Heart left ventricle (tissue), 16 donors: ENCODE measurements around the gene LMCD1. TPM values are rescaled to one million over a fixed set of nuclear protein-coding genes. Genes with fewer than 3 reads are reported as not detected.
A peak's percentile ranks its signal among the peaks of the same experiment; 100 is the strongest.

Source experiments
- ATAC-seq, 4 donors: fragments of 200-7000 bp; cut with Tn5 transposase; one replicate each; pipeline ENCODE4 v1.9.1; 2020 to 2022; ENCODE audit warnings: moderate library complexity in 4 of 4, mild to moderate bottlenecking in 3 of 4, moderate number of reproducible peaks in 1 of 4
- DNase-seq, 5 donors: peaks; one replicate each; pipeline ENCODE4 v3.0.0-alpha.2; 2020
- H3K27ac ChIP-seq, 12 donors: fragments of 200-600 bp; sonication (generic) in 4 of 12; one replicate each; pipeline versions ENCODE4 v1.5.0 to v1.8.0; 2016 to 2022; ENCODE audit warnings: mild to moderate bottlenecking in 2 of 12
- H3K27me3 ChIP-seq, 9 donors: fragments of 200-600 bp; sonication (generic) in 2 of 9; one replicate each; pipeline versions ENCODE4 v1.5.1 to v1.8.0; 2016 to 2022; ENCODE audit warnings: mild to moderate bottlenecking in 3 of 9
- H3K36me3 ChIP-seq, 9 donors: fragments of 200-600 bp; sonication (generic) in 2 of 9; one replicate each; pipeline versions ENCODE4 v1.5.0 to v1.8.0; 2018 to 2022; ENCODE audit warnings: mild to moderate bottlenecking in 2 of 9
- H3K4me1 ChIP-seq, 12 donors: fragments of 200-600 bp; sonication (generic) in 4 of 12; one replicate each; pipeline versions ENCODE4 v1.5.0 to v1.8.0; 2016 to 2022; ENCODE audit warnings: mild to moderate bottlenecking in 3 of 12
- H3K4me3 ChIP-seq, 12 donors: fragments of 200-600 bp; sonication (generic) in 4 of 12; one replicate each; pipeline versions ENCODE4 v1.5.0 to v1.8.0; 2017 to 2022; ENCODE audit warnings: mild to moderate bottlenecking in 9 of 12, moderate library complexity in 4 of 12
- H3K9me3 ChIP-seq, 12 donors: fragments of 200-600 bp; sonication (generic) in 4 of 12; one replicate each; pipeline versions ENCODE4 v1.5.0 to v1.8.0; 2016 to 2022; ENCODE audit warnings: mild to moderate bottlenecking in 1 of 12
- CTCF ChIP-seq, 12 donors: fragments of 200-600 bp; sonication (generic) in 4 of 12; IDR thresholded peaks; one replicate each; pipeline versions ENCODE4 v1.5.0 to v1.8.0; 2018 to 2022; ENCODE audit warnings: antibody characterized with exemption in 12 of 12, mild to moderate bottlenecking in 5 of 12
- POLR2A ChIP-seq, 2 donors: fragments of 450-650 bp; IDR thresholded peaks; one replicate each; pipeline ENCODE4 v1.6.1; 2017; ENCODE audit warnings: antibody characterized with exemption in 2 of 2, mild to moderate bottlenecking in 2 of 2, moderate library complexity in 2 of 2
- WGBS, 4 donors: extraction: QIAGEN DNeasy Blood & Tissue Kit in 2 of 4; methylation state at CpG; one replicate each; pipeline versions ENCODE4 v1.1.5 to v1.1.7; 2013 to 2018; 5-methylcytosine and 5-hydroxymethylcytosine counted together
- intact Hi-C, 10 donors: fragments of 100-400 bp; cut with DNase I; formaldehyde crosslinking; loops; one replicate each; pipeline versions ENCODE4 v1.11.1 to v1.14.2; 2022
- polyA plus RNA-seq, 2 donors: library from polyadenylated mRNA; stranded (reverse); fragments of 200-250 nt; gene quantifications; one replicate each; pipeline ENCODE4 v1.2.3, GENCODE V29; 2013
- total RNA-seq, 9 donors: library from RNA; depleted of rRNA in 2 of 9; stranded (reverse); fragments of >200 nt in 2 of 9; fragmentation: NEBNext Ultra II Directional in 3 of 9; extraction: Animal tissue kit (Norgen Biotek cat#: 25700) in 3 of 9; gene quantifications; one replicate each; pipeline versions ENCODE4 v1.1.0 to v1.2.4, GENCODE V29; 2016 to 2023
- donor health status: ischemic (EF 13 %, LVEDD 7.1; RV severe dilation, severe dysfunction).
- donor health status: healthy with polysubstance abuse.
- donor health status: DM: no; HTN: yes; CAD: no.
- donor health status: DM: no; HTN: no; CAD: no.
- donor health status: ischemic (EF 25% LVEDD 6.9; RV normal size, moderate dysfunction).
- donor health status: ischemic (EF 25% LVEDD 5.7; RV mildly dilated, moderate dysfunction).
- donor health status: healthy.
- donor health status: DM: yes; HTN: yes; CAD: no.
- donor health status: ischemic (EF 35%, LVEDD 5.7; RV mildly dilated, moderate dysfunction).
- donor health status: nonischemic (EF 11% LVEDD 7.7; RV severe dilation, severe dysfunction).
- donor health status: DM: yes; HTN: yes; CAD: no.
- donor health status: PGD.
- donor health status: ischemic (EF 29% LVEDD 5.4; RV normal size, mild dysfunction).
- donor health status: nonischemic (EF 23%, LVEDD 6.1; RV moderate dilation, normal function).

LMCD1 gene
- total and polyA plus RNA-seq, 11 donors, result 34.9 to 661 (median 54.6) TPM

- peaks cover 3 to 92% (median 55%) of the 10 kb centered on the region in 9 donors for H3K36me3 ChIP-seq
- no peaks in the 10 kb centered on the region for H3K9me3 ChIP-seq
- H3K4me1 ChIP-seq, result peaks cover 0 to 19% (median 7%) of the 10 kb centered on the region in 12 donors
- ATAC-seq (no peak), DNase-seq (no peak)
- intact Hi-C loops, result no loop called here
- no peak overlapping the region for H3K4me3 ChIP-seq
- WGBS, 4 donors, result 93 to 99% (median 95%) methylated on average over 7 of the region's 7 CpGs
- no peak overlapping the region for H3K27ac ChIP-seq
- H3K27me3 ChIP-seq, result no peaks in the 10 kb centered on the region
- no peak for TF ChIP-seq CTCF (IDR thresholded peaks at IDR 0.05)
- no peak for TF ChIP-seq POLR2A (IDR thresholded peaks at IDR 0.05)
Measured at GRCh38 chr3:8567784-8568575, 66.4 kb downstream of the LMCD1 start.

- DNase-seq (no peak), ATAC-seq (peak in 3 of 4 donors; percentile 38 to 49 (median 48))
- 44 to 68% (median 48%) methylated on average over 2 to 3 of the region's 3 CpGs for WGBS, 4 donors
- intact Hi-C loops, result loop anchor here in 1 of 10 donors (1.0 kb wide), 1 partner anchor 39 kb away; no protein-coding TSS in a partner anchor
- Histone ChIP-seq H3K27ac (peak overlapping the region in 6 of 12 donors; percentile 32 to 55 (median 36)), H3K27me3 (no peaks in the 10 kb centered on the region), H3K4me3 (no peak overlapping the region), H3K4me1 (peaks cover 3 to 43% (median 25%) of the 10 kb centered on the region in 12 donors), H3K36me3 (peaks cover 2 to 72% (median 44%) of the 10 kb centered on the region in 9 donors), H3K9me3 (no peaks in the 10 kb centered on the region)
- TF ChIP-seq CTCF (IDR thresholded peaks at IDR 0.05) (no peak), POLR2A (IDR thresholded peaks at IDR 0.05) (no peak)
Measured at GRCh38 chr3:8571256-8571655, 69.6 kb downstream of the LMCD1 start.

DNA sequence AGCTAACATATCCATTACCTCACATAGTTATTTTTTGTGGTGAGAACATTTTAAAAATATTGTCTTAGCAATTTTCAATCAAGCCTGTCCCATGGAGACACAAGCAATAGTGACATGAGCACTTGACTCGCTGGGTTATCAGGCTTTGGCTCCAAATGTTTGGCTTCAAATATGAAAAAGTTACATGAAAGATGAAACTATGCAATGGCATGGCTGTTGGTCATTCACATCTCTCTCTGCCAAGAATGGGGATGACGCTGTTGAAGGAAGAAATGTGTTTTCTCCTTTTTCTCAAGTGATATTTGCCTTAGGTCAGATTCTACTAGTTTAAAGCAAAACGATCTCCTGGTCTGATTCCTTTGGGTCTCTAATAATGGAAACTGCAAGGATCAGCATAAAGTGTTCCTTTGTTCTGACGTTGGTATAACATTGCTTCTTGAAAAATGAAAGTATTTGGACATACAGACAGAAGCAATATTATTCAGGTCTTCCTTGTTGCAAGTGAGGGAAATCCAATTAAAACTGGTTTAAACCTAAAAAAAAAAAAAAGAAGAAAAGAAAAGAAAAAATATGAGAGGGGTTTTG, 71.8 kb downstream of the LMCD1 start:
- intact Hi-C loops, result no loop called here
- Histone ChIP-seq H3K4me3 (no peak overlapping the region), H3K27ac (peak overlapping the region in 9 of 12 donors; percentile 3 to 60 (median 39)), H3K27me3 (no peaks in the 10 kb centered on the region), H3K9me3 (peaks cover 0 to 16% (median 0%) of the 10 kb centered on the region in 12 donors), H3K4me1 (peaks cover 3 to 52% (median 26%) of the 10 kb centered on the region in 12 donors), H3K36me3 (peaks cover 0 to 50% (median 26%) of the 10 kb centered on the region in 9 donors)
- WGBS, 4 donors, result 52 to 66% (median 59%) methylated on average over 4 of the region's 4 CpGs
- no peak for DNase-seq
- no peak for ATAC-seq
- TF ChIP-seq CTCF (IDR thresholded peaks at IDR 0.05), result no peak

- ATAC-seq (no peak), DNase-seq (no peak)
- peaks cover 0 to 43% (median 19%) of the 10 kb centered on the region in 9 donors for H3K36me3 ChIP-seq
- WGBS, 4 donors, result 71 to 88% (median 74%) methylated on average over 2 of the region's 2 CpGs
- no peak overlapping the region for H3K4me3 ChIP-seq
- no peak for TF ChIP-seq POLR2A (IDR thresholded peaks at IDR 0.05)
- TF ChIP-seq CTCF (IDR thresholded peaks at IDR 0.05), result no peak
- H3K27ac ChIP-seq, result peak overlapping the region in 10 of 12 donors; percentile 3 to 57 (median 34)
- intact Hi-C loops, result no loop called here
- peaks cover 3 to 59% (median 28%) of the 10 kb centered on the region in 12 donors for H3K4me1 ChIP-seq
- H3K9me3 ChIP-seq, result peaks cover 0 to 23% (median 0%) of the 10 kb centered on the region in 12 donors
- H3K27me3 ChIP-seq, result no peaks in the 10 kb centered on the region
Measured at GRCh38 chr3:8574040-8574669, 72.5 kb downstream of the LMCD1 start.
